Neuronal stem cell (in vitro differentiated cells): ENCODE measurements around the gene TRIP13.

ENCODE experiments used
- DNase-seq: peaks from one replicate; pipeline ENCODE4 v3.0.0-alpha.2; 2013; ENCODE audit warnings: low spot score
- H2AFZ ChIP-seq: one replicate; pipeline ENCODE4 v1.6.1; 2013; ENCODE audit warnings: mild to moderate bottlenecking, low read length, inconsistent platforms
- H2AK5ac ChIP-seq: 2 replicates; pipeline ENCODE4 v1.6.1; 2013; ENCODE audit warnings: low read depth, mild to moderate bottlenecking, inconsistent platforms, low read length, moderate library complexity, mixed read lengths
- H2BK120ac ChIP-seq: 2 replicates; pipeline ENCODE4 v1.6.1; 2013; ENCODE audit warnings: low read depth, mild to moderate bottlenecking, inconsistent platforms, low read length, moderate library complexity, mixed read lengths
- H2BK12ac ChIP-seq: one replicate; pipeline ENCODE4 v1.6.1; 2013; ENCODE audit warnings: low read length, inconsistent platforms
- H2BK15ac ChIP-seq: 2 replicates; pipeline ENCODE4 v1.6.1; 2013; ENCODE audit warnings: mild to moderate bottlenecking, low read length, inconsistent platforms, mixed read lengths
- H2BK5ac ChIP-seq: one replicate; pipeline ENCODE4 v1.6.1; 2013; ENCODE audit warnings: inconsistent platforms, mild to moderate bottlenecking, low read length, moderate library complexity
- H3K14ac ChIP-seq: one replicate; pipeline ENCODE4 v1.6.1; 2013; ENCODE audit warnings: low read length, inconsistent platforms
- H3K18ac ChIP-seq: 2 replicates; pipeline ENCODE4 v1.6.1; 2013; ENCODE audit warnings: low read length, inconsistent platforms
- H3K23ac ChIP-seq: 2 replicates; pipeline ENCODE4 v1.6.1; 2013; ENCODE audit warnings: low read depth, mild to moderate bottlenecking, mixed read lengths, low read length, inconsistent platforms; ENCODE audit not compliant: poor library complexity
- H3K27ac ChIP-seq: replicated peaks from 3 replicates; pipeline ENCODE4 v1.5.1; 2013; ENCODE audit warnings: low read length, inconsistent platforms
- H3K27me3 ChIP-seq, 3 experiments: 2 replicates each; pipeline ENCODE4 v1.6.1; 2013; ENCODE audit warnings: low read length in 3 of 3, mild to moderate bottlenecking in 2 of 3, inconsistent platforms in 1 of 3, low read depth in 1 of 3, mixed read lengths in 1 of 3, moderate library complexity in 1 of 3; ENCODE audit not compliant: control insufficient read depth in 3 of 3, insufficient read depth in 3 of 3
- H3K36me3 ChIP-seq, 2 donors: replicated peaks in 1 of 2; 2 replicates each; pipeline ENCODE4 v1.6.1; 2013; ENCODE audit warnings: low read length in 2 of 2; ENCODE audit not compliant: control insufficient read depth in 2 of 2, insufficient read depth in 2 of 2
- H3K4ac ChIP-seq: 2 replicates; pipeline ENCODE4 v1.6.1; 2013; ENCODE audit warnings: inconsistent platforms, mild to moderate bottlenecking, low read length, moderate library complexity
- H3K4me1 ChIP-seq, 2 donors: 1 replicate in 1 of 2; 2 replicates in 1 of 2; pipeline ENCODE4 v1.6.1; 2013; ENCODE audit warnings: low read length in 2 of 2, low read depth in 1 of 2; ENCODE audit not compliant: control insufficient read depth in 2 of 2, insufficient read depth in 1 of 2
- H3K4me2 ChIP-seq: one replicate; pipeline ENCODE4 v1.6.1; 2013; ENCODE audit warnings: mild to moderate bottlenecking, low read length, inconsistent platforms; ENCODE audit not compliant: insufficient read depth, poor library complexity, severe bottlenecking
- H3K4me3 ChIP-seq, 2 donors: 2 replicates each; pipeline ENCODE4 v1.5.1; 2013; ENCODE audit warnings: low read length in 2 of 2, mild to moderate bottlenecking in 2 of 2, inconsistent platforms in 1 of 2, moderate library complexity in 1 of 2
- H3K79me1 ChIP-seq: one replicate; pipeline ENCODE4 v1.6.1; 2013; ENCODE audit warnings: low read depth, mild to moderate bottlenecking, inconsistent platforms, low read length, moderate library complexity
- H3K9ac ChIP-seq: one replicate; pipeline ENCODE4 v1.6.1; 2013; ENCODE audit warnings: mild to moderate bottlenecking, low read depth, low read length, inconsistent platforms; ENCODE audit not compliant: poor library complexity
- H3K9me3 ChIP-seq, 2 donors: replicated peaks in 1 of 2; 2 replicates each; pipeline versions ENCODE3 to v1.6.1; 2013; ENCODE audit warnings: low read length in 2 of 2, mild to moderate bottlenecking in 2 of 2, inconsistent platforms in 1 of 2, low read depth in 1 of 2, mixed read lengths in 1 of 2, moderate library complexity in 1 of 2; ENCODE audit not compliant: control insufficient read depth in 2 of 2, insufficient read depth in 1 of 2
- H4K8ac ChIP-seq: one replicate; pipeline ENCODE4 v1.6.1; 2013; ENCODE audit warnings: low read depth, mild to moderate bottlenecking, inconsistent platforms, low read length, moderate library complexity
- H4K91ac ChIP-seq: one replicate; pipeline ENCODE4 v1.6.1; 2013; ENCODE audit warnings: low read length, low read depth, mild to moderate bottlenecking, inconsistent platforms; ENCODE audit not compliant: poor library complexity
- WGBS, 2 donors: extraction: QIAGEN DNeasy Blood & Tissue Kit; methylation state at CpG; one replicate each; pipeline ENCODE4 v1.1.7; 2013; ENCODE audit warnings: missing lambda C conversion rate in 2 of 2, mixed read lengths in 1 of 2; ENCODE audit not compliant: insufficient read length in 2 of 2, insufficient replicate concordance in 1 of 2; ENCODE audit errors: extremely low coverage in 2 of 2; 5-methylcytosine and 5-hydroxymethylcytosine counted together

Gene TRIP13

GRCh38 chr5:959581-960531 is 67.2 kb downstream of the TRIP13 start:
- no CpG with 5 or more reads among the region's 47 CpGs for WGBS, 2 donors
- no peak for DNase-seq
- H3K9me3 ChIP-seq: no peaks in the 10 kb centered on the region
- H3K9ac ChIP-seq: no peak overlapping the region
- H3K36me3 ChIP-seq: no peaks in the 10 kb centered on the region
- H3K14ac ChIP-seq: peak overlapping the region; percentile 77
- peak overlapping the region; percentile 37 for H3K23ac ChIP-seq
- H3K4me2 ChIP-seq: no peak overlapping the region
- H4K8ac ChIP-seq: no peak overlapping the region
- H2AFZ ChIP-seq: no peak overlapping the region
- H2BK15ac ChIP-seq: peak overlapping the region; percentile 82
- H3K27ac ChIP-seq: no peak overlapping the region
- H3K4me1 ChIP-seq: peaks cover 11 to 19% of the 10 kb centered on the region in 2 donors
- peak overlapping the region; percentile 37 for H2BK120ac ChIP-seq
- H2AK5ac ChIP-seq: peak overlapping the region; percentile 84
- H3K18ac ChIP-seq: peak overlapping the region; percentile 61
- H2BK12ac ChIP-seq: no peak overlapping the region
- no peak overlapping the region for H4K91ac ChIP-seq
- H3K79me1 ChIP-seq: no peaks in the 10 kb centered on the region
- no peaks in the 10 kb centered on the region for H3K27me3 ChIP-seq
- no peak overlapping the region for H3K4ac ChIP-seq
- H2BK5ac ChIP-seq: peak overlapping the region; percentile 59
- H3K4me3 ChIP-seq: no peak overlapping the region

- peak overlapping the region; percentile 63 for H2BK12ac ChIP-seq
Measured at GRCh38 chr5:960551-960950, 67.9 kb downstream of the TRIP13 start.

GRCh38 chr5:961002-961710 is 68.5 kb downstream of the TRIP13 start:
- no CpG with 5 or more reads among the region's 27 CpGs for WGBS, 2 donors
- H4K8ac ChIP-seq: no peak overlapping the region

More at GRCh38 chr5:960551-960950, 67.9 kb downstream of the TRIP13 start:
- H2AK5ac ChIP-seq: peak overlapping the region; percentile 84
- H3K23ac ChIP-seq: no peak overlapping the region
- H3K27ac ChIP-seq: no peak overlapping the region
- H3K4ac ChIP-seq: no peak overlapping the region
- no peaks in the 10 kb centered on the region for H3K27me3 ChIP-seq
- peak overlapping the region in 1 of 2 donors; percentile 33 for H3K4me3 ChIP-seq
- H4K91ac ChIP-seq: no peak overlapping the region
- peak overlapping the region; percentile 77 for H3K18ac ChIP-seq
- H3K4me2 ChIP-seq: no peak overlapping the region
- no peak overlapping the region for H2AFZ ChIP-seq
- H2BK120ac ChIP-seq: peak overlapping the region; percentile 47
- no peak overlapping the region for H4K8ac ChIP-seq
- no peaks in the 10 kb centered on the region for H3K9me3 ChIP-seq
- DNase-seq: no peak
- H3K79me1 ChIP-seq: no peaks in the 10 kb centered on the region
- peaks cover 11 to 19% of the 10 kb centered on the region in 2 donors for H3K4me1 ChIP-seq
- H3K9ac ChIP-seq: peak overlapping the region; percentile 66
- peak overlapping the region; percentile 59 for H2BK5ac ChIP-seq
- H2BK15ac ChIP-seq: peak overlapping the region; percentile 90
- no CpG with 5 or more reads among the region's 7 CpGs for WGBS, 2 donors
- H3K14ac ChIP-seq: no peak overlapping the region
- no peaks in the 10 kb centered on the region for H3K36me3 ChIP-seq

More at GRCh38 chr5:961002-961710, 68.5 kb downstream of the TRIP13 start:
- H3K27ac ChIP-seq: no peak overlapping the region
- H2BK12ac ChIP-seq: peak overlapping the region; percentile 63
- no peaks in the 10 kb centered on the region for H3K36me3 ChIP-seq
- no peak overlapping the region for H2AFZ ChIP-seq
- H3K79me1 ChIP-seq: no peaks in the 10 kb centered on the region
- no peaks in the 10 kb centered on the region for H3K9me3 ChIP-seq
- H2BK15ac ChIP-seq: peak overlapping the region; percentile 90
- DNase-seq: no peak
- H2BK5ac ChIP-seq: peak overlapping the region; percentile 59
- no peak overlapping the region for H4K91ac ChIP-seq
- no peak overlapping the region for H3K4me2 ChIP-seq
- H3K9ac ChIP-seq: no peak overlapping the region
- peak overlapping the region; percentile 47 for H2BK120ac ChIP-seq
- H2AK5ac ChIP-seq: peak overlapping the region; percentile 64
- peak overlapping the region; percentile 55 for H3K18ac ChIP-seq
- peak overlapping the region; percentile 60 for H3K14ac ChIP-seq
- H3K4ac ChIP-seq: peak overlapping the region; percentile 87
- H3K23ac ChIP-seq: peak overlapping the region; percentile 82
- H3K27me3 ChIP-seq: no peaks in the 10 kb centered on the region
- H3K4me3 ChIP-seq: no peak overlapping the region
- H3K4me1 ChIP-seq: peaks cover 9 to 19% of the 10 kb centered on the region in 2 donors
